CD4-positive, CD25-positive, alpha-beta regulatory T cell (primary cell): ENCODE data around the gene NOS1AP. TPM values are rescaled to one million over a fixed set of nuclear protein-coding genes. Genes with fewer than 3 reads are reported as not detected.

Experiments used
- ATAC-seq, 2 donors: fragments of 150-1000 bp; cut with Tn5 transposase; one replicate each; pipeline ENCODE4 v1.10.0; 2021; ENCODE audit warnings: low read depth in 2 of 2, moderate number of reproducible peaks in 2 of 2, moderate library complexity in 1 of 2
- DNase-seq, 3 donors: peaks; one replicate each; pipeline versions ENCODE4 v3.0.0 to v3.0.0-alpha.2; 2012 to 2022; ENCODE audit warnings: mixed read lengths in 1 of 3
- H3K27ac ChIP-seq: one replicate; pipeline ENCODE4 v1.7.0; 2013; ENCODE audit warnings: mild to moderate bottlenecking, low read length; ENCODE audit not compliant: insufficient read depth, poor library complexity, severe bottlenecking
- H3K27me3 ChIP-seq: one replicate; pipeline ENCODE4 v1.7.0; 2013; ENCODE audit warnings: low read length; ENCODE audit not compliant: control insufficient read depth, insufficient read depth
- H3K36me3 ChIP-seq: one replicate; pipeline ENCODE4 v1.7.0; 2013; ENCODE audit warnings: mild to moderate bottlenecking, low read length, moderate library complexity; ENCODE audit not compliant: control insufficient read depth, insufficient read depth
- H3K4me1 ChIP-seq: 2 replicates; pipeline ENCODE4 v1.7.0; 2013; ENCODE audit warnings: mild to moderate bottlenecking, low read length; ENCODE audit not compliant: insufficient read depth, control insufficient read depth, poor library complexity, severe bottlenecking
- H3K4me3 ChIP-seq: one replicate; pipeline ENCODE4 v1.7.0; 2013; ENCODE audit warnings: low read depth, mild to moderate bottlenecking, low read length, moderate library complexity
- H3K9me3 ChIP-seq, 2 experiments: 1 replicate in 1 of 2; 2 replicates in 1 of 2; pipeline ENCODE4 v1.7.0; 2013; ENCODE audit warnings: low read length in 2 of 2, mild to moderate bottlenecking in 1 of 2, moderate library complexity in 1 of 2; ENCODE audit not compliant: control insufficient read depth in 2 of 2
- H3K27ac Mint-ChIP-seq, 3 donors: one replicate each; pipeline ENCODE4 v1.8.0; 2020 to 2022; ENCODE audit warnings: mild to moderate bottlenecking in 3 of 3, mixed read lengths in 3 of 3, moderate library complexity in 2 of 3
- H3K27me3 Mint-ChIP-seq: one replicate; pipeline ENCODE4 v1.8.0; 2022; ENCODE audit warnings: mild to moderate bottlenecking, mixed read lengths
- H3K36me3 Mint-ChIP-seq: one replicate; pipeline ENCODE4 v1.8.0; 2020; ENCODE audit warnings: mixed read lengths
- H3K4me1 Mint-ChIP-seq, 4 donors: one replicate each; pipeline ENCODE4 v1.8.0; 2020 to 2022; ENCODE audit warnings: mixed read lengths in 4 of 4, mild to moderate bottlenecking in 1 of 4
- H3K4me3 Mint-ChIP-seq, 4 donors: one replicate each; pipeline ENCODE4 v1.8.0; 2020 to 2022; ENCODE audit warnings: mild to moderate bottlenecking in 4 of 4, mixed read lengths in 4 of 4, moderate library complexity in 3 of 4
- H3K9me3 Mint-ChIP-seq, 7 donors: one replicate each; pipeline ENCODE4 v1.8.0; 2020 to 2022; ENCODE audit warnings: mixed read lengths in 7 of 7, mild to moderate bottlenecking in 3 of 7, moderate library complexity in 2 of 7
- polyA plus RNA-seq, 4 donors: library from polyadenylated mRNA; unstranded; fragments of 300-500 nt; fragmentation: Illumina TruSeq; gene quantifications; one replicate each; pipeline ENCODE4 v1.2.3, GENCODE V29; 2021
- total RNA-seq: library from RNA; stranded (reverse); gene quantifications from one replicate; pipeline ENCODE4 v1.2.3, GENCODE V29; 2022

The NOS1AP gene
- total and polyA plus RNA-seq, 5 donors from 2014 or later, result not detected

- H3K9me3 Mint-ChIP-seq, result peaks cover 0 to 2% (median 0%) of the 10 kb centered on the region in 7 donors
- no peaks in the 10 kb centered on the region for H3K27me3 Mint-ChIP-seq
- no peak within 1 kb of the TSS for H3K4me3 Mint-ChIP-seq
- Histone ChIP-seq H3K4me1 (no peaks in the 10 kb centered on the region), H3K9me3 (no peaks in the 10 kb centered on the region), H3K27ac (no peak within 1 kb of the TSS), H3K36me3 (no peaks in the 10 kb centered on the region), H3K4me3 (no peak within 1 kb of the TSS), H3K27me3 (no peaks in the 10 kb centered on the region)
- no peaks in the 10 kb centered on the region for H3K36me3 Mint-ChIP-seq
- H3K4me1 Mint-ChIP-seq, result peaks cover 0 to under 1% (median 0%) of the 10 kb centered on the region in 4 donors
- no peak for ATAC-seq
- DNase-seq, result no peak
- H3K27ac Mint-ChIP-seq, result no peak within 1 kb of the TSS
Observed at GRCh38 chr1:162376691-162377090, 307.2 kb downstream of the NOS1AP start, which contains the start of gene SPATA46. Gene SPATA46, minus strand, starts transcription at chr1:162376854. Its CDS starts 64 bp downstream, at chr1:162376790.

- no peak for ATAC-seq
- H3K9me3 ChIP-seq, result no peaks in the 10 kb centered on the region
- H3K27me3 ChIP-seq, result no peaks in the 10 kb centered on the region
- no peak overlapping the region for H3K27ac ChIP-seq
- no peaks in the 10 kb centered on the region for H3K4me1 Mint-ChIP-seq
- H3K27ac Mint-ChIP-seq, result no peak overlapping the region
- no peak overlapping the region for H3K4me3 Mint-ChIP-seq
- no peaks in the 10 kb centered on the region for H3K9me3 Mint-ChIP-seq
- H3K36me3 ChIP-seq, result no peaks in the 10 kb centered on the region
- no peaks in the 10 kb centered on the region for H3K36me3 Mint-ChIP-seq
- H3K4me1 ChIP-seq, result no peaks in the 10 kb centered on the region
- no peak for DNase-seq
- H3K27me3 Mint-ChIP-seq, result no peaks in the 10 kb centered on the region
- no peak overlapping the region for H3K4me3 ChIP-seq
Observed at GRCh38 chr1:162380061-162380846, 310.8 kb downstream of the NOS1AP start.

- Mint-ChIP-seq H3K4me3 (no peak within 1 kb of the TSS), H3K36me3 (no peaks in the 10 kb centered on the region), H3K9me3 (no peaks in the 10 kb centered on the region), H3K27me3 (no peaks in the 10 kb centered on the region), H3K4me1 (no peaks in the 10 kb centered on the region), H3K27ac (no peak within 1 kb of the TSS)
- Histone ChIP-seq H3K27me3 (no peaks in the 10 kb centered on the region), H3K4me3 (no peak within 1 kb of the TSS), H3K27ac (no peak within 1 kb of the TSS), H3K9me3 (no peaks in the 10 kb centered on the region), H3K36me3 (no peaks in the 10 kb centered on the region), H3K4me1 (no peaks in the 10 kb centered on the region)
- DNase-seq (no peak), ATAC-seq (no peak)
Observed at GRCh38 chr1:162381383-162381782, 311.9 kb downstream of the NOS1AP start, which contains the start of gene C1orf226. Gene C1orf226, plus strand, starts transcription at chr1:162381728. Its CDS starts 174 bp downstream, at chr1:162381902.

GRCh38 chr1:162381941-162382750, 312.7 kb downstream of the NOS1AP start:
- ATAC-seq, result no peak
- no peaks in the 10 kb centered on the region for H3K4me1 ChIP-seq
- no peaks in the 10 kb centered on the region for H3K36me3 ChIP-seq
- no peak for DNase-seq
- no peaks in the 10 kb centered on the region for H3K27me3 Mint-ChIP-seq
- H3K9me3 ChIP-seq, result no peaks in the 10 kb centered on the region
- no peak overlapping the region for H3K4me3 ChIP-seq
- H3K4me3 Mint-ChIP-seq, result no peak overlapping the region
- no peaks in the 10 kb centered on the region for H3K9me3 Mint-ChIP-seq
- H3K36me3 Mint-ChIP-seq, result no peaks in the 10 kb centered on the region
- H3K27ac Mint-ChIP-seq, result no peak overlapping the region
- no peaks in the 10 kb centered on the region for H3K4me1 Mint-ChIP-seq
- no peaks in the 10 kb centered on the region for H3K27me3 ChIP-seq
- H3K27ac ChIP-seq, result no peak overlapping the region

GRCh38 chr1:162383091-162383490, 313.6 kb downstream of the NOS1AP start:
- no peak for DNase-seq
- no peaks in the 10 kb centered on the region for H3K27me3 ChIP-seq
- ATAC-seq, result no peak
- no peak overlapping the region for H3K27ac ChIP-seq
- H3K27ac Mint-ChIP-seq, result no peak overlapping the region
- no peak overlapping the region for H3K4me3 ChIP-seq
- no peaks in the 10 kb centered on the region for H3K36me3 ChIP-seq
- H3K9me3 ChIP-seq, result no peaks in the 10 kb centered on the region
- H3K27me3 Mint-ChIP-seq, result no peaks in the 10 kb centered on the region
- no peak overlapping the region for H3K4me3 Mint-ChIP-seq
- no peaks in the 10 kb centered on the region for H3K36me3 Mint-ChIP-seq
- H3K9me3 Mint-ChIP-seq, result no peaks in the 10 kb centered on the region
- H3K4me1 ChIP-seq, result no peaks in the 10 kb centered on the region
- H3K4me1 Mint-ChIP-seq, result no peaks in the 10 kb centered on the region

GRCh38 chr1:162383516-162383915, 314.0 kb downstream of the NOS1AP start:
- DNase-seq (no peak), ATAC-seq (no peak)
- H3K27ac ChIP-seq, result no peak overlapping the region
- H3K4me3 Mint-ChIP-seq, result no peak overlapping the region
- no peaks in the 10 kb centered on the region for H3K4me1 Mint-ChIP-seq
- H3K27me3 Mint-ChIP-seq, result no peaks in the 10 kb centered on the region
- H3K9me3 Mint-ChIP-seq, result no peaks in the 10 kb centered on the region
- H3K27me3 ChIP-seq, result no peaks in the 10 kb centered on the region
- H3K4me1 ChIP-seq, result no peaks in the 10 kb centered on the region
- no peaks in the 10 kb centered on the region for H3K36me3 Mint-ChIP-seq
- H3K36me3 ChIP-seq, result no peaks in the 10 kb centered on the region
- H3K9me3 ChIP-seq, result no peaks in the 10 kb centered on the region
- H3K27ac Mint-ChIP-seq, result no peak overlapping the region
- H3K4me3 ChIP-seq, result no peak overlapping the region

- no peaks in the 10 kb centered on the region for H3K27me3 ChIP-seq
- H3K9me3 ChIP-seq, result no peaks in the 10 kb centered on the region
- Mint-ChIP-seq H3K36me3 (no peaks in the 10 kb centered on the region), H3K4me3 (no peak overlapping the region), H3K9me3 (no peaks in the 10 kb centered on the region), H3K27ac (no peak overlapping the region), H3K4me1 (no peaks in the 10 kb centered on the region), H3K27me3 (peaks cover 3% of the 10 kb centered on the region)
- no peaks in the 10 kb centered on the region for H3K36me3 ChIP-seq
- H3K4me1 ChIP-seq, result no peaks in the 10 kb centered on the region
- no peak overlapping the region for H3K27ac ChIP-seq
- ATAC-seq, result no peak
- no peak for DNase-seq
- no peak overlapping the region for H3K4me3 ChIP-seq
Observed at GRCh38 chr1:162384116-162384515, 314.6 kb downstream of the NOS1AP start.
